HG03432 (cell line): ENCODE measurements around the gene HORMAD2.

Experiments
- ATAC-seq: cut with Tn5 transposase; IDR thresholded peaks from one replicate; pipeline ENCODE4 v1.9.1; 2021; ENCODE audit warnings: mild to moderate bottlenecking, moderate library complexity; ENCODE audit not compliant: unreplicated experiment

Gene HORMAD2

DNA sequence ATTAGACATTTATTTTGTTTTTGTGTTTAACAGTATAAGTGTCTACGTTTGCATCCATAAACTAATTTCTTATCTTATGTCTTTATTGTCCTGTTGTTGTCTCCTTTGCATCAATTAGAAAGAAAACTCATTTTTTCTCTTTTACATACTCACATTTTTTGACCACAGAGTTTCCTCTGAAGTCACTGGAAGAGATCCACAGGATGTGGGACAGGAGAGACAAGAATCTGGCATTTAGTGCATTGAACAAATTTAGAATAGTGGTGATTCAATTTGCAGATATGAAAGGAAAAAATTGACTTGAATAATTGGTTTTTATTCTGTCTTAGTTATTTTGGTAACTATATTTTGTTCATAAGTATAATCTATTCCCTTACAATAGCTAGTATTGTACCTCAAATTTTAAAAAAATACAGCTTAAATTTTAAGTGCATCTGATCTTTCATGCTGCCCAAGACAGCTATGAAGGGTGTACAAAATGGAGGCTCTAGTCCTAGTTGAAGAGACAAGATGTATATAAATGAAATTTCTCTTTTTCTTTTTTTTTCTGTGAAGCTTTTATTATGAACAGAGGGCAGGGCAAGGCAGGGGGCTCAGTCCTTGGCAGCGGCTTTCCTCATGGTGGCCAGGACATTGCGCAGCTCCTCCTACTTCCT, 24.4 kb downstream of the HORMAD2 start:
- ATAC-seq = no peak

DNA sequence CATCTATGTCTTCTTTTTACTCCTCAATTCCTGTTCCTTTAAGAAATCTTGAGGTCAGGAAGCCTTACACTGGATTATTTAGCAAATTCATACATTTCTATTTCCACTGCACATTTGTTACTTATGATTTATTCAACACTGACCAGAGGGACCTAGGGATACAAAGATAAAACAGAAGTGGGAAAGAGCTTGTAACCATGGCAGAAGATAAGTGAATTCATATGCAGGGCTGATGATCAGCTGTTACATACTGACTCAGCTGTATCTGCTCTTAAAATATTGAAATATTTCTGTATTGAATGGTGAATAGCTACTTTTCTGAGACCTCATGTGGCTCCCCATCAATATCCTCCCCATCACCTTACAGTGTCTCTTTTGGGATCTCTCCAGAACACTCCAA, 25.2 kb downstream of the HORMAD2 start:
- no peak for ATAC-seq

DNA sequence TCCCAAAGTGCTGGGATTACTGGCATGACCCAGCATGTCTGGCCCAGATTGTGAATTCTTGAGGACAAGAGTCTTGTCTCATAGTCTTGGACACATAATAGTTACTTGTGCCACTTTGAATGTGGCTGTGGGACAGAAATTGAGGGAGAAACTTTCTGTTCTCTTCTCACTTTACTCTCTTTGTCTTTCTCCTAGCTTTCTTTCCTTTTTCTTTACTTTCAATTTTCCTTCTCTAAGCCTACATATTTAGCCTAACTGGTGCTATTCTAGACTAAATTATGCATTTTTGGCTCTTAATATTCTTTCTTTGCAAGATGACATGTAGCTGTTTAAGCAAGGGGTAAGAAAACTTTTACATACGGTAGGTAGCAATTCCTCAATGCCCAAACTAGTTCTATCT, 33.2 kb downstream of the HORMAD2 start:
- ATAC-seq = no peak

DNA sequence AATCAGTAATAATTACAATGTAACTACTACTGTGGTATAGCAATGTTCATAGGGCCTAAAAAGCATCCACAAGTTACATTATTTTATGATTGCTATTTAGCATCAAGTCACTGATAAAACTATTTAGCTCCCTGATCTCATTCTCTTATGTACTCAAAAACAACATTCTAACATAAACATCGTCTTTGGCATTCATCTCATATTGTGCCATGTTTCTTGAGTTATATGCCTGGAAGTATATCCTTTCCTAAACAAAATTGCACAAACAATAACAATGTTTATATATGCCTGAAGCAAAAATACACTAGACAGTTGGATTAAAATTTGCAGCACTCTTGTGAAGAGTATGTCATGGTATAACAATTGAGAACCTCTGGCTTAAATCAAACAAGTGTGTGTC, 34.1 kb downstream of the HORMAD2 start:
- ATAC-seq = no peak

DNA sequence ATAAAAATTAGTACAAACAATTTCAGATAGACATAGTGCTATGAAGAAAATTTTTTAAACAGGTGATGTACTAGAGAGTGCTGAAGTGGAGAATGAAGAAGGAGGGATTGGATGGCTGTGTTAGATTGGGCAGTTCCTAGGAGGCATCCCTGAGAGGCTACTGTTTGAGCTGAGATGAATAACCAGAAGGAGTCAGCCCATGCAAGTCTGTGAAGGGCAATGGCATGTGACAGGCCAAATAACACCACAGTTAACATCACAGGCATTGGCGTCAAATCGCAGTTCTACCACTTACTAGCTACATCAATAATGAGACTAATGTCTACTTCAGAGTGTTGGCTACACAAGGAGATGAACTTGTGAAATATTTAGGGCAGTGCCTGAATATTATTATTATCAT, 35.4 kb downstream of the HORMAD2 start:
- ATAC-seq = no peak

DNA sequence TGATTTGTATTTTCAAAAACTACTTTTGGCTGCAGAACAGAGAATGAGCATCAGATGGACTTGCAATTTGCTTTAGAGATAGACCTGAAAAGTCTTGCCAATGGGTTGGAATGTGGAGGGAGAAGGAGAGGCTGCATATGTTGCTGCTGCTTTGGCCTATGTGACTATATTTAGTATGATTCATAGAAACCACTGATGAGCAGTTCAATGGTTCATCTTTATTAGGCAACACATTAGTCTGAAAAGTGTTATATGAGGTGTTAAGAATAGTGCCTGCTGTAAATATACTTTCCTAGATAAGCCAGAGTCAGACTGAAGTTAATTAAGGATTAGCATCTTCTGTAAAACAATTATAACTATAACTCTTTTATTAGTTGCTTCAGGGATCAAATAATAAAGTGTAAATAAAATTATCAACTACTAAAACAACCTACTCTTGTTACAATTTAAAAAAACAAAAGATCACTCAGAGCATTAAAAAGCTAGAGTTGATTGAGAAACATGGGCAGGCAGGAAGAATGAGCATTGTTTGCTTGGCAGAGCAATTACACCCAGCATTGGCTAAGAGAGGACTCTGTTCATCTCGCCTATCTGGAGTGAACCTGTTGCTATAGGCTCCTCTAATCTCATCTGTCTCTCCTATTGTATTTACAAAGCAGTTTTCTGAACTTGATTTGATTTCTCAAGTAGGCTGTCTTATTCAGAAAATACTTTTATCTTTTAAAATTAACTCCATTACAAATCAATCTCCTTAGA, 36.3 kb downstream of the HORMAD2 start:
- ATAC-seq = no peak

DNA sequence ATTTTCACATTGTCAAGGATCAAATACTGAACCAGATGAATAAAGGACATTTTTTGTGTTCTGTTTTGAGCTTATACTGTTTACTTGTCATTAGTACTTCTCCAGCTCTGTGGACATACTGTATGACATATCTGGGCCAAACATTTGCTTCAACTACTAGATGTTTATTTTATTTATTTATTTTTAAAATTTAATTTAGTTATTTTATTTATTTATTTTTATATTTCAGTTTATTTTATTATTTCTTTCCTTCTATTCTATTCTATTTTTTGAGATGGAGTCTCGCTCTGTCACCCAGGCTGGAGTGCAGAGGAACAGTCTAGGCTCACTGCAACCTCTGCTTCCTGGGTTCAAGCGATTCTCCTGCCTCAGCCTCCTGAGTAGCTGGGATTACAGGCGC, 37.0 kb downstream of the HORMAD2 start:
- no peak for ATAC-seq

DNA sequence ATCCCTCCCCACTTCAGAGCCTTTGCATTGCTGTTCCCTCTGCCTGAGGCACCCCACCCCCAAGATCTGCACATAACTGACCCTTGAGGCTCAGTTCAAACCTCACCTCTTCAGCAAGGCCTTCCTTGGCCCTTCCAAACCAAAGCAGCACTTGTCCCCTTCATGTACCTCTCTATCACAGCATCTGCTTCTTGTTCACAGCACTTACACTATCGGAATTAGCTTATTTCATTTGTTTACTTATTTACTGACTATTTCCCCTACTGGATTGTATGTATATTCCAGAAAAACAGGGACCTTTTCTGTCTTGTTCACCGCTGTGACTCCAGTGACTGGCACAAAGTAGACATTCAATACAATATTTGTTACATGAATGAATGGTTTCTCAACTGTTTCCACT, 38.0 kb downstream of the HORMAD2 start:
- ATAC-seq = no peak

DNA sequence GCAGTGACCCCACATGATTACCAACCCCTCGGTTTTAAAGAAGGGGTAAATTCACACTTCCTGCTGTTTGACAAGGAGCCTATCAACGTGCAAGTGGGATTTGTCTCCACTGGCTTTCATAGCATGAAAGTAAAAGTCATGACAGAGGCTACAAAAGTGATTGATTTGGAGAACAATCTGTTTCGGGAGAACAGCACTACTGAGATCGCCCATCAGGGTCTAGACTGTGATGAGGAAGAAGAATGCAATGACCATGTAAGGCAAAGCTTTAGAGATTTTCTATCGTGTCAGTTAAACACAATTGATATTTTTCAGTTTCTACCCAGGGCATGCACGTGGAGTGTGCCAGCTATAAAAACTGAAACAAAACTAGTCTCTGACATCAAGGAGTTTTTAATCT, 41.7 kb downstream of the HORMAD2 start:
- ATAC-seq = no peak

DNA sequence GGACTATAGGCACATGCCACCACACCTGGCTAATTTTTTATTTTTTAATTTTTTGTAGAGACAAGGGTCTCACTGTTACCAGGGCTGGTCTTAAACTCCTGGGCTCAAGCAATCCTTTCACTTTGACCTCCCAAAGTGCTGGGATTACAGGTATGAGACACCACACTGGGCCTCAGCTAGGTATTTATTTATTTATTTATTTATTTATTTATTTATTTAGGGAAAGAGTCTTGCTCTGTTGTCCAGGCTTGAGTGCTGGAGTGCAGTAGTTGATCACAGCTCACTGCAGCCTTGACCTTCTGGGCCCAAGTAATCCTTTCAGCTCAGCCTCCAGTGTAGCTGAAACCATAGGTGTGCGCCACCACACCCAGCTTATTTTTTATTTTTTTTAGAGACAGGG, 43.2 kb downstream of the HORMAD2 start:
- ATAC-seq = no peak

DNA sequence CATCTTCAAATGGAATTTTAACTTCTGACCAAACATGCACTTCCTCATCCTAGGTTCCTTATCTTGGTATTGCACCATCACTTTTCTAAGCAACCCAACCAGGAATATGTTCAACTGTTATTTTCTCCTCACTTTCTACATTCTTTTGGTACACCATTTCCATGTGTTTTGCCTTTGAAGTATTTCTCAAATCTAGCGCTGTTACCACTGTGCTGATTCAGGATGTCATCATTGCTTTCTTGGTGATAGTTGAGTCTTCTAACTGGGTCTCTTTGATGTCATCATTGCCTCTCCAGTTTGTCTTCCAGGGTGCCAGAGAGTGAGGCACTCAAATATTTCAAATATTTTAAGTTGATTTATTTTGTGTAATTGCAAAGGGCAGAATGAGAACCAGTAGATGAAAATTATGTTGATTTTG, 47.5 kb downstream of the HORMAD2 start:
- ATAC-seq = no peak

DNA sequence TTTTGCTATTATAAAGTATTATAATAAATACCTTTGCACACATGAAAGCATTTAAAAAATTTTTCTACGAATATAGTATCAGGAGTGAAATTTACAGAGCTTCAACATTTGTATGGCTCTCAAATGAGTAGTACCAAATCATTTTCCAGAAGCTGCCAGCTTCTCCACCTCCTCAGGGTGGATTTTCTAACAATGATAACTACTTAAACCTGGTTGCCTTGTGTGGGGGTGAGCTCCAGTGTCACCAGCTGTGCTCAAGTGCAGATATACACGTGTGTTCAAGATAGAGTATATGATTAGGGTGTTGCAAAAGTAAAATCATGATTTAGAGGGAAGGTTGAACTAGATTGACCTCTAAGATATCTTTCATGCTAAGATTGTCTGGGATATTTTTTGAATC, 48.2 kb downstream of the HORMAD2 start:
- no peak for ATAC-seq

DNA sequence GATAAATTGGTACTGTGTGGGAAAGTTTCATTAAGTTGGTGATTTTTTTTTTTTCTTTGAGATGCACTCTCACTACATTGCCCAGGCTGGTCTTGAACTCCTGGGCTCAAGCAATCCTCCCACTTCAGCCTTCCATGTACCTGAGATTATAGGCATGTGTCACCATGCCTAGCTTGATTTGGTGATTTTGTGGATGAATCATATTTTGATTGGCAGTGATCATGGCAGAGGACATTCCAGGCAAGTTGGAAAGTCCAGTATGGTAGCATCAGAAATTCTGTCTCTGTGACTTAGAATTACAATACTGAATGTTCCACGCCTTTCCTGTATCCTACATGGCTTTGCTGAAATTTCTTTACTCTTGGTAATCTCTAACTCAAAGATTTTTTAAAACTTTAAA, 49.4 kb downstream of the HORMAD2 start:
- no peak for ATAC-seq

DNA sequence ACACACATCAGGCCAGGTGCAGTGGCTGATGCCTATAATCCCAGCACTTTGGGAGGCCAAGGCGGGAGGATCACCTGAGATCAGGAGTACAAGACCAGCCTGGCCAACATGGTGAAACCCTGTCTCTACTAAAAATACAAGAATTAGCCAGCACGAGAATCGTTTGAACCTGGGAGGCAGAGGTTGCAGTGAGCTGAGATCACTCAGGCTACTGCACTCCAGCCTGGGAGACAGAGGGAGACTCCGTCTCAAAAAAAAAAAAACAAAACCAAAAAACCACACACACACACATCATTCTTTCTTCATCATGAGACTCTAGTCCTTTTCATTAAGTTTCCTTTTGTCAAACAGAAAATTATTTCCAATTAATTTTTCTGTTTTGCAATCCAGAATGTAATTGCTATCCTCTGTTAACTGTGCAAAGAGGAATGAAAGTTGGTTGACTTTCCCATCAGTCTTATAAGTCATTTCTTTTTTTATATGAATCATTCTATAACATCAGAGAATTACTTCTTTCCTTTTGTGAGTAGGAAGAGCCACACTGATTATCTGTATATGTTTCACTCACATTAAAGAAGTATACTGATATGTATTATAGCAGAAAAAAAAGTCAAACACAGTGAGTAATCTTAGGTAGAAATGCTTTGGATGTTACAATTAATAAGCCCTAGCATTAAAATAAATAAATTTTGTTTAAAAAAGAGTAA, 52.2 kb downstream of the HORMAD2 start:
- no peak for ATAC-seq

DNA sequence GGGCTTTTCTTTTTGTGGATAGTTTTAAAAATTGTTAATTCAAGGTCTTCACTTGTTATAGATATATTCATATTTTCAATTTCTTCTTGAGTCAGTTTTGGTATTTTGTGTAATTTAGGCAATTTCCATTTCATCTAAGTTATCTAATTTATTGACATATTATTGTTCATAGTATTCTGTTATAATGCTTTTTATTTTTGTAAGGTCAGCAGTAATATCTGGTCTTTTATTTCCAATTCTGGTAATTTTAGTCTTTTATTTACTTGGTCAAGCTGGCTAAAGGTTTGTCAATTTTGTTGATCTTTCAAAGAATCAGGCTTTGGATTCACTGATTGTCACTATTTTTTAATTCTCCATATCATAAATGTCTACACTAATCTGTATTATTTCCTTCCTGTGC, 60.1 kb downstream of the HORMAD2 start:
- ATAC-seq = no peak

DNA sequence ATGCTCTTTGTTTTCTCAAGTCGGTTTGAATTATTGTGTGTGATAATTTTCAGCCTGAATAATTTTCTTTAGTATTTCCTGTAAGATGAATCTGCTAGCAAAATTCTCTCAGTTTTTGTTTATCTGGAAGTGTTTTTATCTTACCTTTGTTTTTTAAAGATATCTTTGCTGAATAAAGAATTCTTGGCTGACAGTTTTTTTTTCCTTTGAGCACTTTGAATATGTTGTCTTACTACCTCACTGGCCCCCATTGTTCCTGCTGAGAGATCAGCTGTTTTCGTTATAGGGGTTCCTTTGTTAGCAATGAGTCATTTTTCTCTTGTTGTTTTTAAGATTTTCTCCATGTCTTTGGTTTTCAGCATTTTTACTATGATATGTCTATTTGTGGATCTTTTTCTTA, 63.0 kb downstream of the HORMAD2 start:
- ATAC-seq = no peak

DNA sequence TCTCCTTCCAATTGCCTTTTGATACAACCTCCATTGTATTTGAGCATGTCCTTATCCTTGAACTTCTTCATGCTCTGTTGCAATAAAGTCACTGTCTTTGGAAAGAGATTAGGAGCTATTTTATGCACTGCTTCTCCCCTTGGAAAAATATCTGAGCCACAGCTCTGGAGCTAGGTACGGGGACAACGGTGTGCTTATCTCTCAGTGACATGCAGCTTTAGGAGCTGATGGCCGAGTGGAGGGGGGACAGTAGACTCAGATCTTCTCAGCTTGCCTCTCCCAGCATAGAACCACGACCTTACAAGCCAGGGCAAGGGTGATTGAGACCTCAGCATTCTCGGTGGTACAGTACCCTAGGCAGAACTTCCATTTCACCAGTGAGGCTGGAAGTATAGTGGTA, 64.1 kb downstream of the HORMAD2 start:
- ATAC-seq = no peak

DNA sequence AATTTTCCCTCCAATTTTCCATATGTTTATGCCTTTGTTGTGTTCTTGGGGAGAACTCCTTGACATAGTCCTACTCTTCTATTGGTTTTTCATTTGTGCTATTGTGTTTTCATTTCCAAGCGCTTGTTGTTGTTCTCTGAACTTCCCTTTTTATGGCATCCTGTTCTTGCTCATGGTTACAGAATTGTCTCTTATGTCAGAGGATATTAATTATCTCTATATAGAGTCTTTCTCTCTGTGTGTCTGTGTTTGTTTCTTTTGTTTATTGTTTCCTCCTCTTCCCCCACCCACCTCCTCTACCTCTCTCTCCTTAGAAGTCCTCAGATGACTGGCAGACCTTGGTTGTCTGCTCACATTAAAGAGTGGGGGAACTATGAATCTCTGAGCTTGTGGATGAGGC, 69.9 kb downstream of the HORMAD2 start:
- no peak for ATAC-seq

DNA sequence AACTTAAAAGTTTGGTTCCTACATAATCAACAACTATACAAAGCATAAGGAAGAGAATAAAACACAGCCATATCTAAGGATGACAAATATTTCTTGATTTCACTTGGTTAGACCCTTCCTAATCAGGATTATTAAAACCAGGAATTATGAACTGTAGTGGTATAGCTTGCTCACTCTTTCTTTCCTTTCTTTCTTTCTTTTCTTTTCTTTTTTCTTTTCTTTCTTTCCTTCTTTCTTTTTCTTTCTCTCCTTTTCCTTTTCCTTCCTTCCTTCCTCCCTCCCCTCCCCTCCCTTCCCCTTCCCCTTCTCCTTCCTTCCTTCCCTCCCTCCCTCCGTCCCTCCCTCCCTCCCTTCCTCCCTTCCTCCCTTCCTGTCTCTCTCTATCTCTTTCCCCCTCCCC, 78.0 kb downstream of the HORMAD2 start:
- no peak for ATAC-seq

DNA sequence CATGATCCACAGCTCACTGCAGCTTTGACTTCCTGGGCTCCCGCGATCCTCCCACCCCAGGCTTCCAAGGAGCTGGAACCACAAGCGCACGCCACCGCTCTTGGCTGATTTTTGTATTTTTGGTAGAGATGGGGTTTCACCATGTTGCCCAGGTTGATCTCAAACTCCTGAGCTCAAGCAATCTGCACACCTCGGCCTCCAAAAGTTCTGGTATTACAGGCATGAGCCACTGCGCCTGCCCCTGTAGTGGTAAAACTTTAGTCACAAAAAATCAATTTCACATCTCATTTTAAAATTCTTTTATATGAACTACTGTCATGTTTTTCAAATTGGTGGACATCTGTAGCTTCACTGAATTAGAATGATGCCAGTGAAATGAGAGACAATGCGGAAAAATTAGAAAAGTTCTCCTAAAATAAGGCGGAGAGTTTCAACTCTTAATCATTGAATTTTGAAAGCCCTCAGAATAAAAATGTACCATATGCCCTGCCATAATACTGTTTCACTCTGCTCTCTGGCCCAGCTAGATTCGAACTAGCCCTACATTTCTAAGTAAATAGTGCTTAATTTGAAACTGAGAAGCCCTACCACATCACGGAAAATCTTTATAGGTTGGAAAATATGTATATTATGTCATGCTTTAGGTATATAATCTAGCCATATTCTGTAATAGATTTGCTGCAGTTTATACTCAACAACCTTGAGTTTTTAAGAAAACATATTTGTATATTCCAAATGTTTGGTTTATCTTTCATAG, 78.7 kb downstream of the HORMAD2 start:
- no peak for ATAC-seq

DNA sequence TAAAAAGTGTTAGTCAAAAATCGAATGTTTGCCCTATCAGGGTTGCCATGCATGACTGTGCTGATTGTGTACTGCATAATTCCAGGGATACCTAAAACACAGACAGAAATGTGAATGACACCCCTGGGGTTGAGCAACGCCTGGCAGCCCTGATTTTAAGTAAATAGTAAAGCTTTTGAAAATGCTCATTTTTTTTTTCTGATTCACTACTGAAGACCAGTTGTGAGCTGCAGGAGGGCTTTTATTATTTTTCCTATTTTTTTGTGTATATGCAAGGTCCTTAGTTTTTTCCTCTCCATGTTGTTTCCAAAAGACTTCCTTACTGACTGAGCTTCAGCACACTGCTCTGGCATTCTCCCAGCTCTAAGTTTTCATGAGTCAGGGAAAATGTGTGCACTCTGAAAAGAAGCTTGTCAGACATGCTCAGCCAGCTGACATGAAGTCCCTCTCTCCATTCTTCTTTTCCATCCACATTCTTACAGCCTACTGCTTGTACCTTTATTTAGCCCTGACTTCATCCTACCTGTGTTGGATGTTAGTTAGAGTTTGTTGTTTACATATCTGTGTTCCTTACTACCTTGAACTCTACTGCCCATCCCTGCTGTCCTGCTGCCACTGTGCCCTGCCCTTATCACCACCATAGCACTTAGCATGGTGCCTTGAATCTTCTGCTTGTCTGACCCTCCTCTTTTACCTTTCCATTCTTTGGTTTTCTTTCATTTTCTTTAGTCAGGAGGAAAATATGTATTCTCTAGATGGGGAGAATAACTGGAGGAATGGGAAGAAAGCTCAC, 79.5 kb downstream of the HORMAD2 start:
- no peak for ATAC-seq
